K562 (cell line): Measurements from ENCODE around the gene OR2W3. TPM values are rescaled to one million over a fixed set of nuclear protein-coding genes. Genes with fewer than 3 reads are reported as not detected.

Experiments
- ATAC-seq: fragments of 200-7000 bp; cut with Tn5 transposase; 3 replicates; pipeline ENCODE4 v1.9.1; 2020; ENCODE audit warnings: moderate library complexity
- BruUV-seq: library from RNA; stranded (reverse); fragments of 400-500 nt; replicated peaks from 2 replicates; lab custom pipeline; 2021; lab: Mats Ljungman, UMichigan
- CTCF ChIA-PET: fragments of 300-600 bp; formaldehyde crosslinking; extraction: SDS; loops from one replicate; lab custom pipeline; 2021; ENCODE audit warnings: low intra/inter-chr PET ratio; lab: Yijun Ruan, JAX
- POLR2A ChIA-PET: fragments of 300-600, 350-650 bp; sonication (Branson Sonifier 250); formaldehyde crosslinking; extraction: SDS; loops from one replicate; lab custom pipeline; 2021; ENCODE audit warnings: antibody characterized with exemption, inconsistent platforms; lab: Yijun Ruan, JAX
- DNase-seq, 4 experiments: peaks; one replicate each; pipeline versions ENCODE4 v3.0.0 to v3.0.0-alpha.2; 2011 to 2018; ENCODE audit warnings: low spot score in 3 of 4, mixed read lengths in 3 of 4; ENCODE audit errors: extremely low read depth in 1 of 4
- FAIRE-seq: peaks from 2 replicates; lab custom pipeline; 2011; peaks lifted over from hg19 to GRCh38; lab: Jason Lieb, UNC
- H2AFZ ChIP-seq: 2 replicates; pipeline ENCODE4 v1.6.0; 2011; ENCODE audit warnings: low read depth, low read length, control low read depth, inconsistent platforms
- H3K27ac ChIP-seq: fragments of 200-600 bp; 3 replicates; pipeline ENCODE4 v1.8.0; 2011; ENCODE audit warnings: low read depth, mild to moderate bottlenecking, control low read depth, inconsistent platforms, low read length, moderate library complexity, mixed read lengths; ENCODE audit errors: extremely low read depth
- H3K27me3 ChIP-seq, 2 experiments: fragments of 300-600 bp in 1 of 2; 2 replicates in 1 of 2; 3 replicates in 1 of 2; pipeline versions ENCODE4 v1.6.0 to v1.8.0; 2011; ENCODE audit warnings: inconsistent platforms in 2 of 2, low read length in 2 of 2, mild to moderate bottlenecking in 1 of 2, mixed read lengths in 1 of 2, moderate library complexity in 1 of 2; ENCODE audit not compliant: control insufficient read depth in 2 of 2, insufficient read depth in 2 of 2
- H3K36me3 ChIP-seq: fragments of 300-600 bp; 3 replicates; pipeline ENCODE4 v1.8.0; 2011; ENCODE audit warnings: mild to moderate bottlenecking, low read length, inconsistent platforms; ENCODE audit not compliant: control insufficient read depth, insufficient read depth
- H3K4me1 ChIP-seq, 2 experiments: fragments of 200-600 bp in 1 of 2; replicated peaks in 1 of 2; 2 replicates in 1 of 2; 3 replicates in 1 of 2; pipeline versions ENCODE4 v1.5.1 to v1.8.0; 2011; ENCODE audit warnings: inconsistent platforms in 2 of 2, low read length in 2 of 2, mild to moderate bottlenecking in 1 of 2, mixed read lengths in 1 of 2, moderate library complexity in 1 of 2; ENCODE audit not compliant: control insufficient read depth in 2 of 2, insufficient read depth in 2 of 2
- H3K4me2 ChIP-seq: 2 replicates; pipeline ENCODE4 v1.6.1; 2011; ENCODE audit warnings: low read length, control low read depth, inconsistent platforms, mixed read lengths; ENCODE audit not compliant: insufficient read depth
- H3K4me3 ChIP-seq: fragments of 200-600 bp; sonication (generic), shearing (Covaris generic); 2 replicates; pipeline ENCODE4 v1.5.1; 2016; ENCODE audit warnings: control low read depth, inconsistent platforms
- H3K79me2 ChIP-seq: fragments of 200-600 bp; 3 replicates; pipeline ENCODE4 v1.8.0; 2011; ENCODE audit warnings: low read length, inconsistent platforms; ENCODE audit not compliant: control insufficient read depth, insufficient read depth
- H3K9ac ChIP-seq, 2 experiments: 2 replicates each; pipeline versions ENCODE4 v1.6.0 to v1.6.1; 2011; ENCODE audit warnings: low read depth in 2 of 2, low read length in 2 of 2, control low read depth in 1 of 2, inconsistent platforms in 1 of 2, mild to moderate bottlenecking in 1 of 2, mixed read lengths in 1 of 2; ENCODE audit not compliant: insufficient read depth in 1 of 2
- H3K9me1 ChIP-seq: one replicate; pipeline ENCODE4 v1.6.0; 2011; ENCODE audit warnings: inconsistent platforms, mild to moderate bottlenecking, low read length, moderate library complexity; ENCODE audit not compliant: control insufficient read depth, insufficient read depth
- H3K9me3 ChIP-seq: replicated peaks from 2 replicates; pipeline ENCODE4 v1.5.1; 2011; ENCODE audit warnings: low read depth, low read length, inconsistent platforms; ENCODE audit not compliant: control insufficient read depth, insufficient read depth
- H4K20me1 ChIP-seq: replicated peaks from 2 replicates; pipeline ENCODE4 v1.6.1; 2011; ENCODE audit warnings: low read length, inconsistent platforms, mixed read lengths; ENCODE audit not compliant: control insufficient read depth, insufficient read depth
- ARNT ChIP-seq, 2 experiments: fragments of 450-650 bp; IDR thresholded peaks; 2 replicates each; pipeline ENCODE4 v1.6.1; 2016; ENCODE audit warnings: mild to moderate bottlenecking in 1 of 2
- ETV6 ChIP-seq, 3 experiments: fragments of 150-350 bp in 1 of 3; sonication (generic) in 1 of 3; formaldehyde crosslinking in 1 of 3; IDR thresholded peaks; 2 replicates each; pipeline versions ENCODE4 v1.6.1 to v1.8.0; 2014 to 2022; ENCODE audit warnings: borderline replicate concordance in 2 of 3, low read depth in 2 of 3, antibody characterized with exemption in 1 of 3, low read length in 1 of 3, mild to moderate bottlenecking in 1 of 3, missing genetic modification reagents in 1 of 3
- FOSL1 ChIP-seq: fragments of 200-800 bp; sonication (Bioruptor generic); conservative IDR thresholded peaks from 2 replicates; pipeline ENCODE4 v1.6.1; 2016; ENCODE audit warnings: missing genetic modification characterization, missing compliant biosample characterization
- MCM7 ChIP-seq, 2 experiments: fragments of 450-650 bp; IDR thresholded peaks; 2 replicates each; pipeline ENCODE4 v1.6.1; 2016 to 2018
- MTA2 ChIP-seq: fragments of 450-650 bp; IDR thresholded peaks from 2 replicates; pipeline ENCODE4 v1.6.1; 2016; ENCODE audit warnings: low read depth
- NCOA2 ChIP-seq, 2 experiments: fragments of 450-650 bp; IDR thresholded peaks; 2 replicates each; pipeline ENCODE4 v1.6.1; 2018; ENCODE audit warnings: mild to moderate bottlenecking in 2 of 2, moderate library complexity in 1 of 2; ENCODE audit not compliant: partially characterized antibody in 2 of 2
- NR2C1 ChIP-seq, 2 experiments: fragments of 450-650 bp; IDR thresholded peaks; 2 replicates each; pipeline ENCODE4 v1.6.1; 2017; ENCODE audit warnings: mild to moderate bottlenecking in 2 of 2, antibody characterized with exemption in 1 of 2, inconsistent platforms in 1 of 2, missing compliant biosample characterization in 1 of 2, missing genetic modification characterization in 1 of 2
- NR2F6 ChIP-seq: fragments of 450-650 bp; formaldehyde crosslinking; IDR thresholded peaks from 2 replicates; pipeline ENCODE4 v1.4.0; 2020; ENCODE audit warnings: mild to moderate bottlenecking
- POLR3A ChIP-seq: IDR thresholded peaks from 2 replicates; pipeline ENCODE4 v1.6.1; 2011; ENCODE audit warnings: borderline replicate concordance, mild to moderate bottlenecking, moderate library complexity; ENCODE audit not compliant: insufficient read length, insufficient read depth; ENCODE audit errors: extremely low read depth
- PRPF4 ChIP-seq: fragments of 200-400 bp; formaldehyde crosslinking; IDR thresholded peaks from one replicate; pipeline ENCODE4 v1.6.1; 2017; ENCODE audit warnings: low read length, low read depth, mild to moderate bottlenecking; ENCODE audit not compliant: insufficient read depth, poor library complexity, severe bottlenecking
- RBM15 ChIP-seq: fragments of 200-400 bp; formaldehyde crosslinking; IDR thresholded peaks from 2 replicates; pipeline ENCODE4 v1.6.1; 2018; ENCODE audit warnings: mild to moderate bottlenecking, low read length, moderate library complexity; ENCODE audit not compliant: insufficient read depth
- RFX1 ChIP-seq: fragments of 450-650 bp; IDR thresholded peaks from 2 replicates; pipeline ENCODE4 v1.6.1; 2016; ENCODE audit warnings: mild to moderate bottlenecking, moderate library complexity
- ZNF184 ChIP-seq: sonication (generic); formaldehyde crosslinking; IDR thresholded peaks from 2 replicates; pipeline ENCODE4 v1.5.0; 2020; ENCODE audit warnings: missing genetic modification reagents
- ZNF57 ChIP-seq: fragments of 450-650 bp; formaldehyde crosslinking; IDR thresholded peaks from 2 replicates; pipeline ENCODE4 v1.4.0; 2020; ENCODE audit warnings: mild to moderate bottlenecking, moderate library complexity
- WGBS: fragments of 100-300 bp; shearing (Covaris generic); methylation state at CpG from one replicate; pipeline ENCODE4 v1.1.6; 2016; ENCODE audit warnings: low coverage, mixed read lengths; ENCODE audit not compliant: insufficient coverage; ENCODE audit errors: missing lambda C conversion rate; 5-methylcytosine and 5-hydroxymethylcytosine counted together
- in situ Hi-C: fragments of 300-500 bp; cut with MboI; formaldehyde crosslinking; loops from 4 replicates; pipeline ENCODE4 v1.15.0; 2018; ENCODE audit warnings: inconsistent platforms, mixed read lengths
- intact Hi-C: fragments of 100-400 bp; cut with micrococcal nuclease; formaldehyde crosslinking; loops from 2 replicates; pipeline ENCODE4 v1.14.2; 2022
- polyA plus RNA-seq, 8 experiments: library from polyadenylated mRNA; depleted of rRNA in 4 of 8; stranded (reverse) in 5 of 8; unstranded in 3 of 8; fragments of >200 nt; fragmentation: Nextera tagmentation in 2 of 8; fragmentation: Illumina TruSeq in 1 of 8; extraction: Ambion mirVana in 2 of 8; extraction: Trizol in 1 of 8; gene quantifications; 2 replicates each; pipeline versions ENCODE4 v1.2.1 to v1.2.3, GENCODE V29; 2011 to 2014; ENCODE audit warnings: inconsistent platforms in 1 of 8, missing spikeins in 1 of 8
- total RNA-seq, 7 experiments: library from RNA; depleted of rRNA in 6 of 7; stranded (reverse); fragments of >200 nt in 6 of 7; fragmentation: Illumina TruSeq in 2 of 7; extraction: Trizol in 2 of 7; gene quantifications; 2 replicates each; pipeline versions ENCODE4 v1.2.1 to v1.2.3, GENCODE V29; 2011 to 2021; ENCODE audit warnings: low replicate concordance in 1 of 7
- TF ChIP-seq, protein P1 (sequence below): sonication (generic); formaldehyde crosslinking; IDR thresholded peaks from 2 replicates; pipeline ENCODE4 v1.8.1; 2022; ENCODE audit warnings: missing genetic modification reagents
- TF ChIP-seq, protein P2 (sequence below), 2 experiments: fragments of 450-650 bp in 1 of 2; IDR thresholded peaks; 2 replicates each; pipeline ENCODE4 v1.6.1; 2011 to 2017; ENCODE audit warnings: low read depth in 2 of 2, antibody characterized with exemption in 1 of 2, borderline replicate concordance in 1 of 2, low read length in 1 of 2, mild to moderate bottlenecking in 1 of 2, mixed read lengths in 1 of 2; ENCODE audit not compliant: control insufficient read depth in 1 of 2
- TF ChIP-seq, protein P3 (sequence below): fragments of 250-450 bp; sonication (Bioruptor Pico); IDR thresholded peaks from 2 replicates; pipeline ENCODE4 v1.8.0; 2021; ENCODE audit warnings: mild to moderate bottlenecking, moderate library complexity

OR2W3 gene
- total and polyA plus RNA-seq, 9 of the 15 experiments (the other 6 are each of a cell fraction or from before 2014, with no cell fraction given) = 0.67 to 7.6 (median 3.7) TPM

DNA sequence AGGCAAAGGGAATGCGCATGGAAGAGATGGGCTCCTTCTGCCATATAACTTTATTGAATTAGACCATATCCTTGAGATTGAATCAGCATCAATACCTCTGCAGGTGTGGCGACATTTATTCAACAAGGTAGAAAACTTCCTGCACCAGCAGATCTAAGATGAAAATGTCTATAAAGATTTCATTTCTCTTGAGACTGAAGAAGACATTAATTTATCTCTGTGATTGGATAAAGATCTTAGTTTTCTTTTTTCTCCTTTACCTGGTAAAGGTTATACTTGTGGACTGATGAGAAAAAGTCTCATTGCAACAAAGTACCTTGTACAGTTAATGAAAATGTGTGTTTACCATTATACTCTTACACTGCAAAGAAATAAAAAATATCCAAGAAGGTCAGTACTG is 24.6 kb downstream of the OR2W3 start, which contains the start of gene OR2T8:
OR2T8 (plus strand) TSS at position 301 of the 400 bp plus-strand sequence. CDS start 766 bp downstream, outside the sequence.
- Histone ChIP-seq H3K4me2 (no peak within 1 kb of the TSS), H3K79me2 (no peaks in the 10 kb centered on the region), H3K4me3 (no peak within 1 kb of the TSS), H3K9me1 (no peaks in the 10 kb centered on the region), H3K36me3 (no peaks in the 10 kb centered on the region), H3K4me1 (no peaks in the 10 kb centered on the region), H3K27me3 (no peaks in the 10 kb centered on the region), H2AFZ (no peak within 1 kb of the TSS), H3K27ac (no peak within 1 kb of the TSS), H4K20me1 (no peaks in the 10 kb centered on the region), H3K9me3 (no peaks in the 10 kb centered on the region), H3K9ac (no peak within 1 kb of the TSS)
- DNase-seq (no peak), ATAC-seq (no peak), FAIRE-seq (no peak)
- in situ Hi-C loops (no loop called here), intact Hi-C loops (no loop called here)
- CTCF ChIA-PET = no interaction called here
- no TSS peak for BruUV-seq
- POLR2A ChIA-PET = no interaction called here
- 10% methylated on average over 2 of the region's 2 CpGs for WGBS
- TF ChIP-seq ZNF57 (CRISPR knock-in tag) (no peak), ARNT (IDR thresholded peaks at IDR 0.05) (no peak), RFX1 (no peak), NCOA2 (IDR thresholded peaks at IDR 0.05; ENCODE audit: partially characterized antibody in 2 of 2) (no peak), NR2F6 (CRISPR knock-in tag) (no peak), FOSL1 (tag) (no peak), POLR3A (no peak), PRPF4 (no peak), MCM7 (IDR thresholded peaks at IDR 0.05) (no peak), NR2C1 (IDR thresholded peaks at IDR 0.05) (no peak), NR2C1 (tag; IDR thresholded peaks at IDR 0.05) (no peak), ZNF184 (CRISPR knock-in tag) (no peak), RBM15 (no peak), ETV6 (IDR thresholded peaks at IDR 0.05; ENCODE audit: borderline replicate concordance in 1 of 2, low read depth in 2 of 2, low read length in 1 of 2) (no peak), ETV6 (CRISPR knock-in tag; IDR thresholded peaks at IDR 0.05; ENCODE audit: borderline replicate concordance) (no peak), MTA2 (no peak)
- TF ChIP-seq, protein P1, sequence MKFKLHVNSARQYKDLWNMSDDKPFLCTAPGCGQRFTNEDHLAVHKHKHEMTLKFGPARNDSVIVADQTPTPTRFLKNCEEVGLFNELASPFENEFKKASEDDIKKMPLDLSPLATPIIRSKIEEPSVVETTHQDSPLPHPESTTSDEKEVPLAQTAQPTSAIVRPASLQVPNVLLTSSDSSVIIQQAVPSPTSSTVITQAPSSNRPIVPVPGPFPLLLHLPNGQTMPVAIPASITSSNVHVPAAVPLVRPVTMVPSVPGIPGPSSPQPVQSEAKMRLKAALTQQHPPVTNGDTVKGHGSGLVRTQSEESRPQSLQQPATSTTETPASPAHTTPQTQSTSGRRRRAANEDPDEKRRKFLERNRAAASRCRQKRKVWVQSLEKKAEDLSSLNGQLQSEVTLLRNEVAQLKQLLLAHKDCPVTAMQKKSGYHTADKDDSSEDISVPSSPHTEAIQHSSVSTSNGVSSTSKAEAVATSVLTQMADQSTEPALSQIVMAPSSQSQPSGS (CRISPR knock-in tag) = no peak
- TF ChIP-seq, protein P2, sequence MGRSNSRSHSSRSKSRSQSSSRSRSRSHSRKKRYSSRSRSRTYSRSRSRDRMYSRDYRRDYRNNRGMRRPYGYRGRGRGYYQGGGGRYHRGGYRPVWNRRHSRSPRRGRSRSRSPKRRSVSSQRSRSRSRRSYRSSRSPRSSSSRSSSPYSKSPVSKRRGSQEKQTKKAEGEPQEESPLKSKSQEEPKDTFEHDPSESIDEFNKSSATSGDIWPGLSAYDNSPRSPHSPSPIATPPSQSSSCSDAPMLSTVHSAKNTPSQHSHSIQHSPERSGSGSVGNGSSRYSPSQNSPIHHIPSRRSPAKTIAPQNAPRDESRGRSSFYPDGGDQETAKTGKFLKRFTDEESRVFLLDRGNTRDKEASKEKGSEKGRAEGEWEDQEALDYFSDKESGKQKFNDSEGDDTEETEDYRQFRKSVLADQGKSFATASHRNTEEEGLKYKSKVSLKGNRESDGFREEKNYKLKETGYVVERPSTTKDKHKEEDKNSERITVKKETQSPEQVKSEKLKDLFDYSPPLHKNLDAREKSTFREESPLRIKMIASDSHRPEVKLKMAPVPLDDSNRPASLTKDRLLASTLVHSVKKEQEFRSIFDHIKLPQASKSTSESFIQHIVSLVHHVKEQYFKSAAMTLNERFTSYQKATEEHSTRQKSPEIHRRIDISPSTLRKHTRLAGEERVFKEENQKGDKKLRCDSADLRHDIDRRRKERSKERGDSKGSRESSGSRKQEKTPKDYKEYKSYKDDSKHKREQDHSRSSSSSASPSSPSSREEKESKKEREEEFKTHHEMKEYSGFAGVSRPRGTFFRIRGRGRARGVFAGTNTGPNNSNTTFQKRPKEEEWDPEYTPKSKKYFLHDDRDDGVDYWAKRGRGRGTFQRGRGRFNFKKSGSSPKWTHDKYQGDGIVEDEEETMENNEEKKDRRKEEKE (IDR thresholded peaks at IDR 0.05; ENCODE audit: borderline replicate concordance in 1 of 2, control insufficient read depth in 1 of 2, low read depth in 2 of 2, low read length in 1 of 2) = no peak
- TF ChIP-seq, protein P3, sequence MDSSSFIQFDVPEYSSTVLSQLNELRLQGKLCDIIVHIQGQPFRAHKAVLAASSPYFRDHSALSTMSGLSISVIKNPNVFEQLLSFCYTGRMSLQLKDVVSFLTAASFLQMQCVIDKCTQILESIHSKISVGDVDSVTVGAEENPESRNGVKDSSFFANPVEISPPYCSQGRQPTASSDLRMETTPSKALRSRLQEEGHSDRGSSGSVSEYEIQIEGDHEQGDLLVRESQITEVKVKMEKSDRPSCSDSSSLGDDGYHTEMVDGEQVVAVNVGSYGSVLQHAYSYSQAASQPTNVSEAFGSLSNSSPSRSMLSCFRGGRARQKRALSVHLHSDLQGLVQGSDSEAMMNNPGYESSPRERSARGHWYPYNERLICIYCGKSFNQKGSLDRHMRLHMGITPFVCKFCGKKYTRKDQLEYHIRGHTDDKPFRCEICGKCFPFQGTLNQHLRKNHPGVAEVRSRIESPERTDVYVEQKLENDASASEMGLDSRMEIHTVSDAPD = no peak
